SK-N-SH treated with all-trans-retinoic acid at 6 μM for 48 hours (cell line): ENCODE results near the gene UBXN4.

Source experiments
- ARNTL ChIP-seq: fragments of 450-650 bp; formaldehyde crosslinking; IDR thresholded peaks from 2 replicates; pipeline ENCODE4 v1.5.0; 2020; ENCODE audit warnings: low read depth, mild to moderate bottlenecking, moderate library complexity, borderline replicate concordance
- CSDC2 ChIP-seq: fragments of 250-450 bp; sonication (Bioruptor Pico); IDR thresholded peaks from 2 replicates; pipeline ENCODE4 v1.5.0; 2020; ENCODE audit warnings: mild to moderate bottlenecking, moderate library complexity
- PPARA ChIP-seq: fragments of 250-450 bp; sonication (Bioruptor Pico); IDR thresholded peaks from 2 replicates; pipeline ENCODE4 v1.5.0; 2020; ENCODE audit warnings: mild to moderate bottlenecking, borderline replicate concordance
- SNAI2 ChIP-seq: fragments of 250-450 bp; sonication (Bioruptor Pico); IDR thresholded peaks from 2 replicates; pipeline ENCODE4 v1.5.0; 2020; ENCODE audit warnings: mild to moderate bottlenecking, moderate library complexity
- ZC3H10 ChIP-seq: fragments of 250-450 bp; sonication (Bioruptor Pico); IDR thresholded peaks from 2 replicates; pipeline ENCODE4 v1.5.1; 2021; ENCODE audit warnings: mild to moderate bottlenecking, moderate library complexity
- ZFP30 ChIP-seq: fragments of 450-650 bp; formaldehyde crosslinking; IDR thresholded peaks from 2 replicates; pipeline ENCODE4 v1.5.0; 2022; ENCODE audit warnings: mild to moderate bottlenecking, moderate library complexity
- TF ChIP-seq, protein P1 (sequence below): fragments of 250-450 bp; sonication (Bioruptor Pico); IDR thresholded peaks from 2 replicates; pipeline ENCODE4 v1.5.1; 2020; ENCODE audit warnings: low read depth, mild to moderate bottlenecking, moderate library complexity
- TF ChIP-seq, protein P2 (sequence below): fragments of 250-450 bp; sonication (Bioruptor Pico); IDR thresholded peaks from 2 replicates; pipeline ENCODE4 v1.8.0; 2021; ENCODE audit warnings: low read depth, mild to moderate bottlenecking, moderate library complexity, borderline replicate concordance
- TF ChIP-seq, protein P3 (sequence below): fragments of 250-450 bp; sonication (Bioruptor Pico); IDR thresholded peaks from 2 replicates; pipeline ENCODE4 v1.5.1; 2021; ENCODE audit warnings: mild to moderate bottlenecking, moderate library complexity

DNA sequence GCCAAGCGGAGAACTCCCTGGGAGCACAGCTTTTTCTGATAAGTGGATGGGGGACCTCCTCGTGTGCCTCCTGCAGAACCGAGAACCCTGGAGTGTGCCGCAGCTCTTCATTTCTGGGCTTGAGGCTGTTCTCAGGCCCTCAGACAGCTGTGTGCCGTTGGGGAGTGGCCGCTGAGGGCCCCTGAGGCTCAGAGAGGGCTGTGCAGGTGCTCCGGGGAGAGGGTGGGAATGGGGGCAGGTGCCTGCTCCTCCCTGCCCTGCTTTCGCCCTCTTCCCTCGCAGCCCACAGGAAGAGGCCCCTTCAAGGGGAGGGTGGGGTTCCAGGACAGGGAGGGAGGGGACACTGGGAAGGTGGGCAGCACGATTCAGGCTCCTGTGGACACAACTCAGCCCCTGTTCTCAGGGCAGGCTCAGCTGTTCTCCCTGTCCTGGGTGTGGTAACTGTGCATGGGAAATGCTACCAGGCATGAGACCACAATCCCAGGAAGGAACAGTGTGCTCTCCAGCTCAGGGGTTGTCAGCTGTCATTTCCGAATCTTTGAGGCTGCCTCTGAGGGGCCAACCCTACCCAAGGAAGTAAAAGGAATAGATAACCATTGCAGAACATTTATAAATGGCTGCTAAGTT lies 84.0 kb downstream of the UBXN4 start:
- TF ChIP-seq ZC3H10 (no peak), ARNTL (CRISPR knock-in tag) (no peak), PPARA (CRISPR knock-in tag) (no peak), ZFP30 (no peak), CSDC2 (CRISPR knock-in tag) (no peak), SNAI2 (CRISPR knock-in tag) (no peak)
- TF ChIP-seq, protein P1, sequence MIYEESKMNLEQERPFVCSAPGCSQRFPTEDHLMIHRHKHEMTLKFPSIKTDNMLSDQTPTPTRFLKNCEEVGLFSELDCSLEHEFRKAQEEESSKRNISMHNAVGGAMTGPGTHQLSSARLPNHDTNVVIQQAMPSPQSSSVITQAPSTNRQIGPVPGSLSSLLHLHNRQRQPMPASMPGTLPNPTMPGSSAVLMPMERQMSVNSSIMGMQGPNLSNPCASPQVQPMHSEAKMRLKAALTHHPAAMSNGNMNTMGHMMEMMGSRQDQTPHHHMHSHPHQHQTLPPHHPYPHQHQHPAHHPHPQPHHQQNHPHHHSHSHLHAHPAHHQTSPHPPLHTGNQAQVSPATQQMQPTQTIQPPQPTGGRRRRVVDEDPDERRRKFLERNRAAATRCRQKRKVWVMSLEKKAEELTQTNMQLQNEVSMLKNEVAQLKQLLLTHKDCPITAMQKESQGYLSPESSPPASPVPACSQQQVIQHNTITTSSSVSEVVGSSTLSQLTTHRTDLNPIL, result no peak
- TF ChIP-seq, protein P2, sequence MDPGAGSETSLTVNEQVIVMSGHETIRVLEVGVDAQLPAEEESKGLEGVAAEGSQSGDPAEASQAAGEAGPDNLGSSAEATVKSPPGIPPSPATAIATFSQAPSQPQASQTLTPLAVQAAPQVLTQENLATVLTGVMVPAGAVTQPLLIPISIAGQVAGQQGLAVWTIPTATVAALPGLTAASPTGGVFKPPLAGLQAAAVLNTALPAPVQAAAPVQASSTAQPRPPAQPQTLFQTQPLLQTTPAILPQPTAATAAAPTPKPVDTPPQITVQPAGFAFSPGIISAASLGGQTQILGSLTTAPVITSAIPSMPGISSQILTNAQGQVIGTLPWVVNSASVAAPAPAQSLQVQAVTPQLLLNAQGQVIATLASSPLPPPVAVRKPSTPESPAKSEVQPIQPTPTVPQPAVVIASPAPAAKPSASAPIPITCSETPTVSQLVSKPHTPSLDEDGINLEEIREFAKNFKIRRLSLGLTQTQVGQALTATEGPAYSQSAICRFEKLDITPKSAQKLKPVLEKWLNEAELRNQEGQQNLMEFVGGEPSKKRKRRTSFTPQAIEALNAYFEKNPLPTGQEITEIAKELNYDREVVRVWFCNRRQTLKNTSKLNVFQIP (CRISPR knock-in tag), result no peak
- TF ChIP-seq, protein P3, sequence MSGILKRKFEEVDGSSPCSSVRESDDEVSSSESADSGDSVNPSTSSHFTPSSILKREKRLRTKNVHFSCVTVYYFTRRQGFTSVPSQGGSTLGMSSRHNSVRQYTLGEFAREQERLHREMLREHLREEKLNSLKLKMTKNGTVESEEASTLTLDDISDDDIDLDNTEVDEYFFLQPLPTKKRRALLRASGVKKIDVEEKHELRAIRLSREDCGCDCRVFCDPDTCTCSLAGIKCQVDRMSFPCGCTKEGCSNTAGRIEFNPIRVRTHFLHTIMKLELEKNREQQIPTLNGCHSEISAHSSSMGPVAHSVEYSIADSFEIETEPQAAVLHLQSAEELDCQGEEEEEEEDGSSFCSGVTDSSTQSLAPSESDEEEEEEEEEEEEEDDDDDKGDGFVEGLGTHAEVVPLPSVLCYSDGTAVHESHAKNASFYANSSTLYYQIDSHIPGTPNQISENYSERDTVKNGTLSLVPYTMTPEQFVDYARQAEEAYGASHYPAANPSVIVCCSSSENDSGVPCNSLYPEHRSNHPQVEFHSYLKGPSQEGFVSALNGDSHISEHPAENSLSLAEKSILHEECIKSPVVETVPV (CRISPR knock-in tag), result no peak
